HEK293 (cell line): ENCODE measurements around the gene PARP8.

Experiments
- GLI2 ChIP-seq: fragments of 450-650 bp; formaldehyde crosslinking; IDR thresholded peaks from 2 replicates; pipeline ENCODE4; 2017; ENCODE audit warnings: missing biosample characterization, missing genetic modification characterization, low read depth, borderline replicate concordance
- KLF9 ChIP-seq: fragments of 450-650 bp; formaldehyde crosslinking; IDR thresholded peaks from 2 replicates; pipeline ENCODE4 v1.5.1; 2016; ENCODE audit warnings: missing biosample characterization, missing genetic modification characterization, low read depth
- MYNN ChIP-seq: fragments of 450-650 bp; formaldehyde crosslinking; IDR thresholded peaks from 2 replicates; pipeline ENCODE4 v1.5.1; 2016; ENCODE audit warnings: missing biosample characterization, missing genetic modification characterization, borderline replicate concordance
- MZF1 ChIP-seq: fragments of 450-650 bp; formaldehyde crosslinking; IDR thresholded peaks from 2 replicates; pipeline ENCODE4 v1.5.1; 2017; ENCODE audit warnings: missing biosample characterization, missing genetic modification characterization, borderline replicate concordance
- ZNF660 ChIP-seq: fragments of 450-650 bp; IDR thresholded peaks from 2 replicates; pipeline ENCODE4 v1.5.1; 2018; ENCODE audit warnings: missing biosample characterization, mild to moderate bottlenecking, missing genetic modification characterization
- ZNF707 ChIP-seq: fragments of 450-650 bp; formaldehyde crosslinking; IDR thresholded peaks from 2 replicates; pipeline ENCODE4 v1.5.1; 2016; ENCODE audit warnings: missing biosample characterization, missing genetic modification characterization
- TF ChIP-seq, protein P1 (sequence below): fragments of 450-650 bp; formaldehyde crosslinking; IDR thresholded peaks from 2 replicates; pipeline ENCODE4 v1.5.1; 2016; ENCODE audit warnings: missing biosample characterization, missing genetic modification characterization
- TF ChIP-seq, protein P2 (sequence below): fragments of 450-650 bp; formaldehyde crosslinking; IDR thresholded peaks from 2 replicates; pipeline ENCODE4 v1.5.1; 2016; ENCODE audit warnings: missing biosample characterization, missing genetic modification characterization
- TF ChIP-seq, protein P3 (sequence below): fragments of 450-650 bp; formaldehyde crosslinking; IDR thresholded peaks from 2 replicates; pipeline ENCODE4 v1.5.1; 2016; ENCODE audit warnings: missing biosample characterization, missing genetic modification characterization

DNA sequence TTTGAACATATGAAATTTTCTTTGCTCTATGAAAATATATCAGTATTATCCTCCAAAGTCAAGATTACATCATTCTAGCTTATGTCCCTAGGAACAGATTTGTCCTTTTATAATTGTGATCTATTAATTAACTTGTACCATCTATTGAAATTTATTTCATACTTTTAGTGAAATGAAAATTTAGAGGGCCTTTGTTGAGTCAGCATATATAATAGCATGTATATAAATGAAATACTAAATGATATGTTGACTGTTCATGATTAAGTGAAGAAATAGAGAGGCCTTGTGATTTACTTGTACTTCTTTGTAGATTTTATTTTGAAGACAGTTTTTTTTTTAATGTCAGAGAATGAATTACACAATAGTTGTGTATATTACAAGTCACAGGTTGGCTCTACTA, 86.4 kb downstream of the PARP8 start:
- TF ChIP-seq, protein P1, sequence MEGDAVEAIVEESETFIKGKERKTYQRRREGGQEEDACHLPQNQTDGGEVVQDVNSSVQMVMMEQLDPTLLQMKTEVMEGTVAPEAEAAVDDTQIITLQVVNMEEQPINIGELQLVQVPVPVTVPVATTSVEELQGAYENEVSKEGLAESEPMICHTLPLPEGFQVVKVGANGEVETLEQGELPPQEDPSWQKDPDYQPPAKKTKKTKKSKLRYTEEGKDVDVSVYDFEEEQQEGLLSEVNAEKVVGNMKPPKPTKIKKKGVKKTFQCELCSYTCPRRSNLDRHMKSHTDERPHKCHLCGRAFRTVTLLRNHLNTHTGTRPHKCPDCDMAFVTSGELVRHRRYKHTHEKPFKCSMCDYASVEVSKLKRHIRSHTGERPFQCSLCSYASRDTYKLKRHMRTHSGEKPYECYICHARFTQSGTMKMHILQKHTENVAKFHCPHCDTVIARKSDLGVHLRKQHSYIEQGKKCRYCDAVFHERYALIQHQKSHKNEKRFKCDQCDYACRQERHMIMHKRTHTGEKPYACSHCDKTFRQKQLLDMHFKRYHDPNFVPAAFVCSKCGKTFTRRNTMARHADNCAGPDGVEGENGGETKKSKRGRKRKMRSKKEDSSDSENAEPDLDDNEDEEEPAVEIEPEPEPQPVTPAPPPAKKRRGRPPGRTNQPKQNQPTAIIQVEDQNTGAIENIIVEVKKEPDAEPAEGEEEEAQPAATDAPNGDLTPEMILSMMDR = no peak
- TF ChIP-seq GLI2 (tag by site-specific recombination) (no peak), ZNF707 (tag by site-specific recombination) (no peak), MYNN (no peak), ZNF660 (tag by site-specific recombination) (no peak), MZF1 (tag by site-specific recombination) (no peak), KLF9 (tag by site-specific recombination) (no peak)
- TF ChIP-seq, protein P2, sequence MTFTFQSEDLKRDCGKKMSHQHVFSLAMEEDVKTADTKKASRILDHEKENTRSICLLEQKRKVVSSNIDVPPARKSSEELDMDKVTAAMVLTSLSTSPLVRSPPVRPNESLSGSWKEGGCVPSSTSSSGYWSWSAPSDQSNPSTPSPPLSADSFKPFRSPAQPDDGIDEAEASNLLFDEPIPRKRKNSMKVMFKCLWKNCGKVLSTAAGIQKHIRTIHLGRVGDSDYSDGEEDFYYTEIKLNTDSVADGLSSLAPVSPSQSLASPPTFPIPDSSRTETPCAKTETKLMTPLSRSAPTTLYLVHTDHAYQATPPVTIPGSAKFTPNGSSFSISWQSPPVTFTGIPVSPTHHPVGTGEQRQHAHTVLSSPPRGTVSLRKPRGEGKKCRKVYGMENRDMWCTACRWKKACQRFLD (tag by site-specific recombination) = no peak
- TF ChIP-seq, protein P3, sequence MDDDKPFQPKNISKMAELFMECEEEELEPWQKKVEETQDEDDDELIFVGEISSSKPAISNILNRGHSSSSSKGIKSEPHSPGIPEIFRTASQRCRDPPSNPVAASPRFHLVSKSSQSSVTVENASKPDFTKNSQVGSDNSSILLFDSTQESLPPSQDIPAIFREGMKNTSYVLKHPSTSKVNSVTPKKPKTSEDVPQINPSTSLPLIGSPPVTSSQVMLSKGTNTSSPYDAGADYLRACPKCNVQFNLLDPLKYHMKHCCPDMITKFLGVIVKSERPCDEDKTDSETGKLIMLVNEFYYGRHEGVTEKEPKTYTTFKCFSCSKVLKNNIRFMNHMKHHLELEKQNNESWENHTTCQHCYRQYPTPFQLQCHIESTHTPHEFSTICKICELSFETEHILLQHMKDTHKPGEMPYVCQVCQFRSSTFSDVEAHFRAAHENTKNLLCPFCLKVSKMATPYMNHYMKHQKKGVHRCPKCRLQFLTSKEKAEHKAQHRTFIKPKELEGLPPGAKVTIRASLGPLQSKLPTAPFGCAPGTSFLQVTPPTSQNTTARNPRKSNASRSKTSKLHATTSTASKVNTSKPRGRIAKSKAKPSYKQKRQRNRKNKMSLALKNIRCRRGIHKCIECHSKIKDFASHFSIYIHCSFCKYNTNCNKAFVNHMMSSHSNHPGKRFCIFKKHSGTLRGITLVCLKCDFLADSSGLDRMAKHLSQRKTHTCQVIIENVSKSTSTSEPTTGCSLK = no peak
